GM12873 (cell line): ENCODE measurements around the gene TM9SF4.

Experiments used
- CTCF ChIP-seq: IDR thresholded peaks from 2 replicates; pipeline ENCODE4 v1.5.1; 2012; ENCODE audit warnings: low read depth, mild to moderate bottlenecking, moderate library complexity, low read length, control low read depth; ENCODE audit not compliant: insufficient read depth; ENCODE audit errors: missing control alignments

The TM9SF4 gene

GRCh38 chr20:32078791-32079190 is 30.7 kb upstream of the TM9SF4 start:
- TF ChIP-seq CTCF = no peak

- no peak for TF ChIP-seq CTCF
These were observed 29.8 kb upstream of the TM9SF4 start for GRCh38 chr20:32079655-32080109.

- TF ChIP-seq CTCF = no peak
These were observed 28.7 kb upstream of the TM9SF4 start for GRCh38 chr20:32080783-32081182.

GRCh38 chr20:32083469-32083868 is 26.0 kb upstream of the TM9SF4 start:
- no peak for TF ChIP-seq CTCF

- no peak for TF ChIP-seq CTCF
These were observed 22.4 kb upstream of the TM9SF4 start for GRCh38 chr20:32087070-32087469.

- TF ChIP-seq CTCF = no peak
These were observed 20.8 kb upstream of the TM9SF4 start for GRCh38 chr20:32088759-32089158.

GRCh38 chr20:32089637-32090362 is 19.7 kb upstream of the TM9SF4 start:
- no peak for TF ChIP-seq CTCF
